GM18517 (cell line): ENCODE measurements around the gene PEA15.

ENCODE experiments used
- ATAC-seq: cut with Tn5 transposase; IDR thresholded peaks from one replicate; pipeline ENCODE4 v1.9.1; 2021; ENCODE audit warnings: mild to moderate bottlenecking, moderate library complexity; ENCODE audit not compliant: unreplicated experiment

The PEA15 gene

DNA sequence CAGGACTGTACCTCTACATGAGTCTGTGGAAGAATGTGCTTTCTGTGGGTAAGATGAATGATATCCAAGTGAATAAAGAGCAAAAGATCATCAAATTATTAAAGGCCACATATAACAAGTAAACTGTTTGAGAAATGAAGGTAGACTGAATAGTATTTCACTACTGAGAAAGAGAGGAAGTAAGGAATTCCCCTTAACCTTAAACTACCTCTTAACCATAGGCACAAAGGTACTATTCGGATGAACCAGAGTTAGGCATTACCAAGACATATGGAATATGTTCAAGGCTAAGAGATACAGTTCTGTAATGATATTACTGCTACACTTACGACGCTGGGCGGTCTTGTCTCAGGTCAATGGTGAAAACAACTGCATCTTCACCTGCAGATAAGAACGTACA is 31.6 kb downstream of the PEA15 start:
- no peak for ATAC-seq

DNA sequence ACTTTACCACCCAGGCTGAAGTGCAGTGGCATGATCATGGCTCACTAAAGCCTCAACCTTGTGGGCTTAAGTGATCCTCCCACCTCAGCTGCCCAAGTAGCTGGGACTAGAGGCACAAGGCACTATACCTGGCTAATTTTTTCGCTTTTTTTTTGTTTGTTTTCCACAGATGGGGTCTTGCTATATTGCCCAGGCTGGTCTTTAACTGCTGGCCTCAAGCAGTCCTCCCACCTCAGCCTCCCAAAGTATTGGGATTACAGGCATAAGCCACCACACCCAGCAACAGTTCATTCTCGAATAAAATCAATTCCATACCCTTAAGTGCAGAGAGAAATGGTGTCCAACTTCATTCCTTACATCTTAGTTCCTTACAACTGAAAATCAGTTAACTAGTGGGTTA is 32.4 kb downstream of the PEA15 start:
- no peak for ATAC-seq

DNA sequence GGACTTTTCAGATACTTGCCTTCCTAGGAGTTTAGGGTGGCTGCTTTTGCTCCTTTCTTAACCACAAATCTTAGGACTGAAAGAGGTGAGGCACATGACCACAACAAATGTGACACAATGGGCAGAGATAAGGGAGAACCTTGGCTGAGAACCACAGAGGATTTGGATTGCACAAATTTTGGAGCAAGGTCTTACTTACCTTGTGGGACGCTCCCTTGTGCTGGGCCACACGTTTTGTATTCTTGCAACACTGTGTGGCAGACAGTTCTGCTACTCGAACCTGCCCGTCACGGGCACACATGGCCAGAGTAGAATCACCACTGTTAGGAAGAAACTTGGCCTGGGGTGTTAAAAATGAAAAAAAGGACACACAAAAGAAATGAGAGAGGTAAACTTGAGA is 33.2 kb downstream of the PEA15 start:
- ATAC-seq: no peak

DNA sequence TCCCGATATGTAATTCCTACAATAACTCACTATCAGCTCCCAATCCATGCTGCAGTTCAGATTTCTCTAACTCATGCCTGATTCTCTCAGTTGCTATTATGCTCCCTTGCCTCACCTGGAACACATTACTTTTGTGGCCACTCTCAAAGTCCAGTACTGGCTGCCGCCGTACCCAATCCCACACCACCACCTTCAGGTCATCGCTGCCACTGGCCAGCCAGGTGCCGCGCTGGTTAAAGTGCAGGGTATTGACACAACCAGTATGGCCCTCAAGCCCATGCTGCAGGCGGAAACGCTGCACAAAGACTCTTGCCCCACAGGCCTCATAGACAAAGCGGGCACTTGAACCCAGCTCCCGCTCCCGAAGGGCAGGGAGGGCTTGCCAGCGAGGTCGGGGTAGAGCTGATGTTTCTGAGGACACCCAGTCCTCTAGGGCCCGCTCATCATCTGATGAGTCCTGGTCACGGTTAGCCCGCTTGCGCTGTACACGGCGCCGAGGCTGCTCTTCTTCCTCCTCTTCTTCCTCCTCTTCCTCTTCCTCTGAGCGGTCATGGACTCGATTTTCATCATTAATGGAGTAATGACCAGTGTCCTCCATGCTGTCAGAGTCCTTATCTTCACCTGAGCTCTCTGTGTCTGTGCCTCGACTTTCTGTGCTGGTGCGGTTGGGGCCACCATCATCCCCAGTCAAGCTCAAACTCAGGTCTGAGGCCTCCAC is 34.6 kb downstream of the PEA15 start:
- ATAC-seq: no peak

DNA sequence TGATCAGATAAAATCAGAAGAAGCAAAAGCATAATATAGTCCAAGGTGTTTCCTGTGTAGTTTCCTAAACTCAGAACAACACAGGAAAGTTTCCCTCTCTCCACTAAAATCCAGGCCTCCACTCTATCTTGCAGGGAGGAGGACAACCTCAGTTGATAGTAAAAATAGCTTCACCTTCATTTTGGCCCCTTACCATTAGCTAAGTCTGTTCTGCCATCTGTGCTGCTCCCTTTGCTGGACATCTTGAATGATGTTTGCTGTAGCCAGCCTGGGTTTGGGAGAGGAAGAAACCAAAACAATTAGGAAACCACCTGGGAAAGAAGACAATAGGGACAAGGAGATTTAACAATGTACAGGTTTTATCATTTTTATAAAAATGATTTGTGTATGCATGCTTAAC is 38.6 kb downstream of the PEA15 start:
- no peak for ATAC-seq

DNA sequence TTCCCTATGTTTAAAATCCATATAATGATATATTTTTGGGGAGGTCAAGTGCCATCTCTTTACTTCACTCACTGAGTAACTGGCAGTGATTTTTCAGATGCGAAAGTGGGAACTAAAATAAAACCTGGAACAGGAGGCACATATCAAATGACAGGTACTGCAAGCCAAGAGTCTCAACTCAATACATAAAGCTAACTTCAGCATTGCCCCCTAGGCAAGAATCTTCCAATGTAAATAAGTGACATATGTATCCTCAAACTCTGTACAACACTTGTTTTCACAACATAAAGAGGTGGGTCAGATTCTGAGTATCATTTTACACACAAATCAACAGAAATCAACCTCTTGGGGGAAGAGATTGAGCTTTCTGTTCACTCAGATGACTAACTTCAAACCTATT is 39.0 kb downstream of the PEA15 start:
- ATAC-seq: no peak

DNA sequence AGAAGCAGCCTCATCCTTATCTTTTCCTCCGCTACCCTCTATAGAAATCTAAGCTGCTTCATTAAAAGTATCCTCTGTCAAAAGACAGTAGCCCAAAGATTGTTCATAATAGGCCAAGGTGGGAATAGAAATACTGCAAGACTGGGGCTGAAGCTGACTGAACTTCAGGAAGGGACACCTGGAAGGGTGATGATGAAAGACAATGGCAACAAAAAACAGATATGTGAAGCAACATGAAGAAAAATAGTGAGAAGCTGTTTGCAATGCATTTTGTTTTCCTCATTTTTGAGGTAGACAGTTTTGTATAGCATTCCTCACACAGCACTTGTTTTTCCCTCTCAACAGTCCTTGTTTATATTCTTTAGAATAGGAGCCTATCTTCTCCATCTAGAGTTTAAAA is 40.2 kb downstream of the PEA15 start:
- ATAC-seq: no peak

DNA sequence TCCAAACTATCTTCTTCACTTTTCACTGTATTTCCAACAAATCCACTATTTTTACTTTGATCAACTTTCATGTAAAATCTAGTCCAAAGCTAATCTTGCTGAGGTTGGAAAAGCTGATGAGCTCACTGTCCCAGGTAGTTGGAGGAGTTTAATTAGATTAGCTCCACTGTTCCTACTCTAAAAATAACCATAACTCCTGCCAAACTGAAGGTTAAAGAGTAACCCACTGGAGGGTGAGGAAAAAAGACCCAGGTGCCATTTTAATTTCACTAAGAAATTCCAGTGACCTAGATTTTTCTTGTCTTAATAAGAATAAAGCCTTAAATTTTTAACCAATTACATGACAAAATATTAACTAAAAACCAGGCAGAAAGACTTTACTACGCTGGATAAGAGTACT is 41.9 kb downstream of the PEA15 start:
- ATAC-seq: no peak

DNA sequence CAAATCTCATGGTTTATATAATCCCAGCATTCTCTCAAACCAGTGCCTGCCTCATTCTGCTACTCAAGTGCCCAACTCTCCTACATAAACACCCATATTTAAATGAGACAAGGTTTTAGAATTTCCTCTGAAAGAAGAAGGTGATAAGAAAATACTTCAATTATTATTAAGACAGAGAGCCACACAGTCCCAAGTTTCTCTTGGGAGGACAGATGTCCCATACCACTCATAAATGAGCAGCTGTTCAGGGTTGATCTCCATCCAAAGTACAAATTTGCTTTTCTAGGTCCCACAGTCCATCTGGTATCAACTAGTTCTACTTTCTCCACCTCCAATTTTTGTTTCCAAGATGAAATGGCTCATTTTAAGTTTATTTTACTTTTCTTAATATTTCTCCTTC is 45.8 kb downstream of the PEA15 start:
- ATAC-seq: no peak

DNA sequence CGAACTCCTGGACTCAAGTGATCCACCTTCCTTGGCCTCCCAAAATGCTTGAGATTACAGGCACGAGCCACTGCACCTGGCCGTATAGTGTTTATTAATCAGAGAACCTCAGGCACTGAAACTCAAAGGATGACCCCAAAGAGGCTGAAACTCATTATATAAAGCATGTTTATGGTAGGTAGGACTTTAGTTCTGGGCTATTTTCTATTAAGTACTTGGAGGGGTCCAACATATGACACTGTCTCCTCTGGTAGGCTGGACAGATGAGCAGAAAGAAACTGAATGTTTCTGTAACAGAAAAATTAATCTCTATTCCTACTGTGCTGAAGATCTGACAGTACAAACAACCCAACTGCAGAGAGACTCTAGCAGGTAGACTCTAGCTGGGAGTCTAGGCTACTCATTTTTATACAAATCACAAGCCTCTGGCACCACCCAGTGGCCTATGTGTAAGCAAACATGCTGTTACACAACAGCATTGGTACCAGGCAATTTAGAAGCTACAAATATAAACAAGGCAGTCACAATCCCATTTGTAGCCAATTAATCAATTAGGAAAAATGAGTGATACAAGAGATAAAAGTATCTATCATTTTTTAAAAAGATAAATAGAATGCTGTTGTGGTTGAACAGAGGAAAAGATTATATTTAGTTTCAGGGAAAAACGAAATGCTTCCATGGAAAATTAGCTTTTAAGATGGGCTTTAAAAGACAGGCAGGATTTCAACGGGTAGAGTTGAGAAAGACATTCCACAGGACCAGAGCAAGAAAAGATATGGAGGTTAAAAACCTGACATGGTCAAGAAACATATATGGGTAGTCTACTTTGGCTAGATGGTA is 46.7 kb downstream of the PEA15 start:
- ATAC-seq: peak; percentile 72

DNA sequence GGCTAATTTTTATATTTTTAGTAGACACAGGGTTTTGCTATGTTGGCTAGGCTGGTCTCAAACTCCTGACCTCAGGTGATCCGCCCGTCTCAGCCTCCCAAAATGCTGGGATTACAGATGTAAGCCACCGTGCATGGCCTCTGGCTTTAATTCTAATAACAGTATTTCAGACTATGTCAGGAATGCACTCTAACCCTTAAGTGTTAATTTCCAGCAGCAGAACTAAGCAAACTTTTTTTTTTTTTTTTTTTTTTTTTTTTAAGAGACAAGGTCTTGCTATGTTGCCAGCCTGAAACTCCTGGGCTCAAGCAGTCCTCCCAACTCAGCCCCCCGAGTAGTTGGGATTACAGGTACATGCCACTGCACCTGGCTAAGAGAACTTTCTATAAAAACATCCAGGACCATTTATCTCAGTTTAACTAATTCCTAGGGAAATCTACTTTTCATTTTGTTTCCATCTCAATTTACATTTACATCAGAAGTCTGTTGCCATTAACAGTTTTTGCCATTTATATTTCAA is 50.7 kb downstream of the PEA15 start:
- no peak for ATAC-seq

DNA sequence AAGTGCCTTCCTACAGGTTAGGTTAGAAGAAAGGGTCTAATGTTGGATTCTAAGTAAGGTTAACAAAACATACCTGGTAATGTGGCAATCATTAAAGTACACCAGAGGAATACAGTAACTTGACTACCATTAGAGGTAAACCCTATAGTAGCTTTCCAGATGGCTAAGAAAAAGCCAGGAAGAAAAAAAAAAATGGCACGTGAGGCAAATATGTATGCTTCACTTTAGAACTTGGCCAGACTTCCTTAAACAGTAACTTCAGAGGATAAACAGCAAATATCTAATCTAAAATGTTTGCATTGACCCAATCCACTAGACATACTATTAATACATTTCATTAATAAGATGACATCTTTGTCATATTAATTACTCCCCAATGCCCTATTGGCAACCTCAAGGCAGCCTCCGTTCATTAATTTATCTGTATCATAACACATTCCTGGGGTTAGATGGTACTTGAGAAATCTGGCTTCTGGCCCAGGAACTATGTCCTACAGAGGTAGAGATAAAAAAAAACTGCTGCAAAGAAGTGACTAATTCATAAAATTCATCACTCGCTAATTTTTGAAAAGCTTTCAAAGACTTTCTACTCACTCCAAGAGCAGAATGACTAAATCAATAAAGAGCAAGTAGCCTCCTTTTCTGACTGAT is 51.3 kb downstream of the PEA15 start:
- ATAC-seq: no peak

DNA sequence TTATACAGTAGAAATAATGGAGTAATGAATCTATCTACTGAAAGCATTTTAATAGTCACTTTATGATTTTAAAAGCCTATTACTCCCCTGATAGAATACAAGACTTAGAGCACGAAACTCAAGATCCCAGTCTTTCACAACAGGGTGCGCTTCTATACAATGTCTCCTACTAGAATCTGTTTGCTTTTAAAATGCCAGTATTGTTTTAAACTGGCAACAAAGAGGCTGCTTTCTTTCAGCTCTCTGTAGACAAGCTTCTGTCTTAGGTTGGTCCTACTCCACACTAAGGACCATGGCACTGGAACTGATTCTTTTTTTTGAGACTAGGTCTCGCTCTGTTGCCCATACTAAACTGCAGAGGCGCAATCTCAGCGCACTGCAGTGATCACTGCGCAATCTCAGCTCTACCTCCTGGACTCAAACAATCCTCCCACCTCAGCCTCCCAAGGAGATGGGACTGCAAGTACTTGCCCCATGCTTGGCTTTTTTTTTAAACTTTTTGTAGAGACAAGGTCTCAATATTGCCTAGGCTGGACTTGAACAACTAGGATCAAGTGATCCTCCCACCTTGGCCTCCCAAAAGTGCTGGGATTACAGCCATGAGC is 52.3 kb downstream of the PEA15 start:
- no peak for ATAC-seq

DNA sequence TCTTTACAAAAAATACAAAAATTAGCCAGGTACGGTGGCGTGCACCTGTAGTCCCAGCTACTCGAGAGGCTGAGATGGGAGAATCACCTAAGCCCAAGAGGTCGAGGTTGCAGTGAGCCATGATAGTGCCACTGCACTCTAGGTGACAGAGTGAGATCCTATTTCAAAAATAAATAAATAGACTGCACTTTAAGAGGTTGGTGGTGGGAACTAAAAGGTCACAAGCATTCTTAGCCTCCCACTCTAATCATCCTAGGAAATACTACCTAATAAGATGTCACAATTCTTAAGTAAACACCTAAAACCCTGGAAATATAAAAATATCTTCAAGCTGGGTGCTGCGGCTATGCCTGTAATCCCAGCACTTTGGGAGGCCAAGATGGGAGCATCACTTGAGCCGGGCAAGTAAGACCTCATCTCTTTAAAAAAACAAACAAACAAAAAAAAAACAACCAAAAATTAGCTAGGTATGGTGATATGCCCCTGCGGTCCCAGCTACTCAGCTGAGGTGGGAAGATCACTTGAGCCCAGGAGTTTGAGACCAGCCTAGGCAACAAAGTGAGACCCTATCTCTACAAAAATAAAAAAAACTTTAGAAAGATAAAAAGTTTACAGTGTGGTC is 53.1 kb downstream of the PEA15 start:
- no peak for ATAC-seq

DNA sequence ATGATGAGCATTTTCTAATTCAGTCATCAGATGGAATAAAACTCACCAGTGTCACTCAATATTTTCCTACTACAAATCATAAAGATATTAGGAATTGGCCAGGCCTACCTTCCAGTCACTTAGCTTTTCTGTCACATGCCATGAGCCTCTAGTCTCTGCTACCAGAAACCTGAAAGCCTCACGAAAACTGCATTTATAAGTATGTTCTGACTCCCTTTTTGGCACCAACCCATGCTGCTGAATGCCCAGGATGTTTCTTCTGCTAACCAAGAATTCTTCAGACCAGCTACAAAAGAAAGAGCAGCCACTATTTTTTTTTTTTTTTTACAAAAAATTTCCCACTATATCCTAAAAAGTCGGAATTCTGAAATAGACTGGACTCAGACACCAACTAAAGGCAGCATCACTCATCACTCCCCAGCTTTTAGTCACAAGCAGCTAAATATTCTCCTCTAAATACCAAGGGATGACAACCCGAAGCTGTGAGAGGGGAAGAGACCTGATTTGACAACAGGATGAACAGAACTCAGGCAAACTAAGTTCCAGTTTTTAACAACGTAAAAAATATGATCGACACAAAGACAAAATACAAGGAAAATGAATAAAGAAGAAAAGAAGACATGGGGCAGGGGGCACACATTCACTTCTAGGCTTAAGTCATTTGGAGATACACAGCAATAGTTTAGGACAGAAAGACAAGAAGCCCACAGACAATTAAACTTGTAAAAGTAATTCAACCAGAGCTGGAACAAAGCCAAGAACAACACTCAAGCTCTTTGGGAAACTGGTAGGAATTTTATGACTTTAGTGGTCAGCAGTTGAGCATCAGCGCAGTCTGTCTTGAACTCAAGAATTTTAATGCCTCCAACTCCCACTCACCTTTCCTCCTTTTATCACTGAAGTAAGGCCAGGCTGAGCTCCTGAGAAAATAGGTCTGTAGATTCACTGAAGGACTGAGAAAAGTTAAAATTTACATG is 55.5 kb downstream of the PEA15 start:
- no peak for ATAC-seq

DNA sequence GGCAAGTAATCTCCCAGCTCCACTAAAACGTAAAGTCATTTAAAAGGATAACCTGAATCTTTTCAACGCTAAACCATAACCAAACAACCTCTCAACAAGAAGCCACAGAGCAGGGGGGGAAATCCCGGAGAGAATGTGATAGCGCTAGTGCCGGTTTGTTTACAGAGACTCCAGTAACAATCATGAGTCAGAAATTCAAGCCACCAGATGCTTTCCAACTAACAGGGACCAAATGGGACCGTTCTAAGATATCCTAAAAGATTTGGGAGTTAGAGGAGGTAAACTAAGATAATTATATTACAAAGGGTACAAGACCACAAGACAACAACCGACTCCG is 56.3 kb downstream of the PEA15 start:
- ATAC-seq: peak; percentile 29

DNA sequence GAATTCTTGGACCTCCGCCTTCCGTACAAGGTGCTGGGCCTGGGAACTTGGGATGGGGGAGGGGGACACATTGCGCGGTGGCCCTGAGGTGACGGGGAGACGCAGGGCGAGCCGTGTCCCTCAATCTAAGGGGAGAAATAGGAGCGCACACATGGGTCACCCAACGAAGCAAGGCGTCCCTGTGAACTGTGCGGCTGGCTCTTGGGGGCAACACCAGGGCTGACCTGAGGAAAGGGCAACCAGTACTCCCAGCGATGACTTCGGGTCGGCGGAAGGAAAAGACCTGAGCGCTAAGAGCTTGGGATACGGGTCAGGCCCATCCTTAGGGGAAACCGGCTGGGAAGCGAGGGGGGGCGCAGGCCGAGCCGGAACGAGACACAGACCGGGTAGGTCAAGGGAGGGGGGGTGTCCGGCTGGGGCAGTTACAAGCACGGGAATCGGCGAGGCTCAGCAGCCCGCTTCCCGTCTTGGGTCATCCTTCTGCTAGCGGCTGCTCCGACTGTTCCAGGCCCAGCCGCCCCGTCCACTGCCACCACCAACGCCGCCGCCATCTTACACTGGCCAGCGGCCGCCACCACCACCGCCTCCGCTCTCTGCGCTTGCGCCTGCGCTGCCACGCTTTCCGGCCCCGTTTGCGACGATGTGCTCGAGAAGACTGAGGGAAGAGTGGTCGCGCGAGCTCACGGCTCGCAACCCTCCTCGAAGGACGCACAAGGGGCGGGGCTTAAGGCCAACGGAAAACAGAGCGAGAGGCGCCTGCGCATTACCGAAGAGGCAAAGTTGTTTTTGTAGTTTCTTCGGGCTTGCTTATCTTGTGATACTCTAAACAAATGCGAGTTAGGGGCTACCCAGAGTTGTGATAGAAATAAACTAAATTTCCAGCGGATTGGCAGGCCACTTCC is 57.0 kb downstream of the PEA15 start, which contains the start of gene DCAF8:
DCAF8 (minus strand) TSS at position 657 of the 902 bp plus-strand sequence. CDS start 18,541 bp downstream, outside the sequence.
- peak; percentile 76 for ATAC-seq

DNA sequence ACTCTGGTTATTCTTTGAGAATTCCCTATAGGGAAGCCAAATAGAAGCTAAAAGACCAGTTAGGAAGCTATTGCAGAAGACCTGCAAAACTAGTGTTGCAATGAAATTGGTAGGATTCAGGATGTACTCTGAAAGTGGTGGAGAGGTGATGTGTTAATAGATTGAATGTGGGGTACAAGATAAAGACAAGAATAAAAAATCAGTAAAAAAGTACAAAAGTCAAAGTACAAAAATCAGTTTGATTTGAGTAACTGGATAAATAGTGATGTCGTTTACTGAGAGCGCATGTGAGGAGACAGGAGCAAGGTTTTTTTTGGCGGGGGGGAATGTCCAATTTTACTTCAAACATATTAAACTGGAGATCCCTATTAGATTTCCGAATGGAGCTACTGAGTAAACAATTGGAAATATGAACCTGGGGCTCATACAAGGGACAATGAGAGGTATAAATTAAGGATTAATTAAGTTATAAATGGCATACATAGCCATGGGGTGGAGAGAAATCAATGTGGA is 59.7 kb downstream of the PEA15 start:
- ATAC-seq: no peak
